GM12878 (cell line): ENCODE data around the gene CTIF.

ENCODE experiments used
- CTCF ChIP-seq, 3 experiments: IDR thresholded peaks in 2 of 3; conservative IDR thresholded peaks in 1 of 3; 2 replicates each; pipeline ENCODE4 v1.5.1; 2011; ENCODE audit warnings: low read depth in 3 of 3, low read length in 3 of 3, mild to moderate bottlenecking in 3 of 3, control low read depth in 2 of 3, moderate library complexity in 2 of 3, inconsistent platforms in 1 of 3, mixed read lengths in 1 of 3; ENCODE audit not compliant: control insufficient read depth in 2 of 3, insufficient read depth in 1 of 3; ENCODE audit errors: extremely low read depth in 1 of 3
- EP300 ChIP-seq, 2 experiments: fragments of 150-350 bp in 1 of 2; IDR thresholded peaks; 2 replicates each; pipeline ENCODE4 v1.6.1; 2011 to 2012; ENCODE audit warnings: low read depth in 2 of 2, low read length in 2 of 2, borderline replicate concordance in 1 of 2, improper control_type of control experiment in 1 of 2, inconsistent platforms in 1 of 2; ENCODE audit not compliant: control insufficient read depth in 1 of 2
- EZH2 ChIP-seq: IDR thresholded peaks from 2 replicates; pipeline ENCODE4 v1.6.1; 2012; ENCODE audit warnings: low read depth, mild to moderate bottlenecking, control low read depth, inconsistent platforms, low read length, borderline replicate concordance; ENCODE audit not compliant: control insufficient read depth
- GABPA ChIP-seq: IDR thresholded peaks from 2 replicates; pipeline ENCODE4 v1.6.1; 2014; ENCODE audit warnings: antibody characterized with exemption, low read depth, mild to moderate bottlenecking, inconsistent platforms
- HDAC6 ChIP-seq: fragments of 200-600 bp; sonication (generic); IDR thresholded peaks from one replicate; pipeline ENCODE4 v1.8.0; 2017; ENCODE audit warnings: antibody characterized with exemption; ENCODE audit not compliant: unreplicated experiment
- MEF2A ChIP-seq: IDR thresholded peaks from 2 replicates; pipeline ENCODE4 v1.6.1; 2011; ENCODE audit warnings: low read depth, mild to moderate bottlenecking, low read length, moderate library complexity; ENCODE audit not compliant: insufficient read depth
- NFYA ChIP-seq: IDR thresholded peaks from 2 replicates; pipeline ENCODE4 v1.6.1; 2011; ENCODE audit warnings: low read depth, mild to moderate bottlenecking, low read length, improper control_type of control experiment, borderline replicate concordance
- NFYB ChIP-seq: IDR thresholded peaks from 2 replicates; pipeline ENCODE4 v1.6.1; 2011; ENCODE audit warnings: low read depth, mild to moderate bottlenecking, low read length, improper control_type of control experiment, moderate library complexity; ENCODE audit not compliant: insufficient read depth
- NR2C2 ChIP-seq: IDR thresholded peaks from 2 replicates; pipeline ENCODE4 v1.6.1; 2011; ENCODE audit warnings: borderline replicate concordance, low read depth; ENCODE audit not compliant: control insufficient read depth, insufficient read length
- POLR2AphosphoS5 ChIP-seq: IDR thresholded peaks from 2 replicates; pipeline ENCODE4 v1.6.1; 2011; ENCODE audit warnings: mild to moderate bottlenecking, low read length, inconsistent platforms
- SIN3A ChIP-seq: IDR thresholded peaks from 2 replicates; pipeline ENCODE4 v1.6.1; 2012; ENCODE audit warnings: low read depth, low read length, improper control_type of control experiment
- SMARCA5 ChIP-seq: fragments of 450-650 bp; IDR thresholded peaks from 2 replicates; pipeline ENCODE4 v1.6.1; 2017; ENCODE audit warnings: mild to moderate bottlenecking
- TF ChIP-seq, protein P1 (sequence below): IDR thresholded peaks from 2 replicates; pipeline ENCODE4 v1.6.1; 2011; ENCODE audit warnings: mild to moderate bottlenecking, low read depth, low read length, moderate library complexity; ENCODE audit not compliant: insufficient replicate concordance

DNA sequence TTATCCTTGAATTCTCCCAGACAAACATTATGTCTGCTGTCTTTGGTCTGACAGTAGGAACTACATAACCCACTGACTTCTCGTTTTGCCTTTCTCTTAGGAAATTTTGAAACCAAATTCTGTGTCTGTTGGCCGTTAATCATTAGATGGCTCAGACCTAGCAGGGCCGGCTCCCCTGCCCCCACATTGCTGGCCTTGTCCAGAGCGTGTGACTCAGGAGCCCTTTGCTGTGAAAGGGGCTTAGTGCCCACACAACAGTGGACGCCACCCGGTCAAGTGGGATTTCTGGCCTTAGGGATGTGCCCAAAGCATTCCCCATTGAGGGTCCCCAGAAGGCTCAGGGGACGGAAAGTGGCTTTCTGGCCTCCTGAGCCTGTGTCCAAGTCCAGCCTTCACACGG, 137.5 kb downstream of the CTIF start:
- no peak for TF ChIP-seq HDAC6
- TF ChIP-seq GABPA: no peak
- no peak for TF ChIP-seq NFYA
- TF ChIP-seq EZH2: no peak
- TF ChIP-seq NFYB: no peak
- no peak for TF ChIP-seq NR2C2
- no peak for TF ChIP-seq SIN3A
- no peak for TF ChIP-seq CTCF (IDR thresholded peaks at IDR 0.05 in 2 of 3, conservative IDR thresholded peaks at IDR 0.05 in 1 of 3; ENCODE audit: control insufficient read depth in 2 of 3, extremely low read depth in 1 of 3, insufficient read depth in 1 of 3, low read depth in 3 of 3, low read length in 3 of 3)
- no peak for TF ChIP-seq SMARCA5
- no peak for TF ChIP-seq MEF2A
- no peak for TF ChIP-seq POLR2AphosphoS5
- TF ChIP-seq, protein P1, sequence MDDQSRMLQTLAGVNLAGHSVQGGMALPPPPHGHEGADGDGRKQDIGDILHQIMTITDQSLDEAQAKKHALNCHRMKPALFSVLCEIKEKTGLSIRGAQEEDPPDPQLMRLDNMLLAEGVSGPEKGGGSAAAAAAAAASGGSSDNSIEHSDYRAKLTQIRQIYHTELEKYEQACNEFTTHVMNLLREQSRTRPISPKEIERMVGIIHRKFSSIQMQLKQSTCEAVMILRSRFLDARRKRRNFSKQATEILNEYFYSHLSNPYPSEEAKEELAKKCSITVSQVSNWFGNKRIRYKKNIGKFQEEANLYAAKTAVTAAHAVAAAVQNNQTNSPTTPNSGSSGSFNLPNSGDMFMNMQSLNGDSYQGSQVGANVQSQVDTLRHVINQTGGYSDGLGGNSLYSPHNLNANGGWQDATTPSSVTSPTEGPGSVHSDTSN: no peak
- TF ChIP-seq EP300 (IDR thresholded peaks at IDR 0.05; ENCODE audit: borderline replicate concordance in 1 of 2, control insufficient read depth in 1 of 2, low read depth in 2 of 2, low read length in 2 of 2): no peak
